ENCODE results near the gene ADPRHL1.

DNA sequence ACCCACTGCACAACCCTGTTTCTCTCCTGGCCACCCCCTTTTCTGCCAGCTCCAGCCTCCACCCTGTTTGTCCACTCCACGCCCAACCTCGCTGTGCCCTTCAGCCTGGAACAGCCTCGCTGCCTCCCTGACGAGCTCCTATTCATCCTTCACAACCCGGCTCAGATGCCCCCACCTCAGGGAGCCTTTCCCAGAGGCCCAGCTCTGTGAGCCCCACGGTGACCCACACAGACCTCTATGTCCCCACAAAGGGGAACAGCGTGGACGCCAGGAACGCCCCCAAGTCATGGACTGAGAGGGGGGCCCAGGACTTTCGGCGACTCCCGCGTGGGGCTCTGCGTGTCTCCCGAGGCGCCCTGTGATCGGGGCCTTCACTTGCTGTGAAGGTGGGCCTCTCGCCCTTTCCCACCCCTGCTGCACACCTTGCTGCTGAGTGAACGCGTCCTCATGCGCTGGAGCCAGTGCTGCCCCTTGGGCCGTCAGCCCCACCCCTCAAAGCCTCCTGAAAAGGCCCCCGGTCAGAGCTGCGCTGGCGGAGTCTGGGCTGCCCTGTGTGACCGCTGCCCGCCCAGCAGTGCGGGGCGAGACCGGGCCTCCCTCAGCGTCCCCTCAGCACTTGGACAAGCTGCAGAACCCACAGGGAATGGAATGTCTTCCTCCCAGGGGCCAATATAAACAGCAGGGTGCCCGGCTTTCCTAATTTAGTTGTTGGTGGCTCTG is 40.0 kb downstream of the ADPRHL1 start:
- TF ChIP-seq, protein P1, sequence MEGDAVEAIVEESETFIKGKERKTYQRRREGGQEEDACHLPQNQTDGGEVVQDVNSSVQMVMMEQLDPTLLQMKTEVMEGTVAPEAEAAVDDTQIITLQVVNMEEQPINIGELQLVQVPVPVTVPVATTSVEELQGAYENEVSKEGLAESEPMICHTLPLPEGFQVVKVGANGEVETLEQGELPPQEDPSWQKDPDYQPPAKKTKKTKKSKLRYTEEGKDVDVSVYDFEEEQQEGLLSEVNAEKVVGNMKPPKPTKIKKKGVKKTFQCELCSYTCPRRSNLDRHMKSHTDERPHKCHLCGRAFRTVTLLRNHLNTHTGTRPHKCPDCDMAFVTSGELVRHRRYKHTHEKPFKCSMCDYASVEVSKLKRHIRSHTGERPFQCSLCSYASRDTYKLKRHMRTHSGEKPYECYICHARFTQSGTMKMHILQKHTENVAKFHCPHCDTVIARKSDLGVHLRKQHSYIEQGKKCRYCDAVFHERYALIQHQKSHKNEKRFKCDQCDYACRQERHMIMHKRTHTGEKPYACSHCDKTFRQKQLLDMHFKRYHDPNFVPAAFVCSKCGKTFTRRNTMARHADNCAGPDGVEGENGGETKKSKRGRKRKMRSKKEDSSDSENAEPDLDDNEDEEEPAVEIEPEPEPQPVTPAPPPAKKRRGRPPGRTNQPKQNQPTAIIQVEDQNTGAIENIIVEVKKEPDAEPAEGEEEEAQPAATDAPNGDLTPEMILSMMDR (conservative IDR thresholded peaks at IDR 0.05), result no peak
- TF ChIP-seq ZFX (IDR thresholded peaks at IDR 0.05), result no peak
